Peyer's patch (tissue), 4 donors: ENCODE data around the gene TNFRSF13B. TPM values are rescaled to one million over a fixed set of nuclear protein-coding genes. Genes with fewer than 3 reads are reported as not detected.

ENCODE experiments used
- DNase-seq, 3 donors: peaks; one replicate each; pipeline ENCODE4 v3.0.0-alpha.2; 2017 to 2019
- H3K27ac ChIP-seq, 4 donors: fragments of 200-600 bp; sonication (generic); one replicate each; pipeline ENCODE4 v1.5.1; 2016 to 2019
- H3K27me3 ChIP-seq, 2 donors: fragments of 200-600 bp; sonication (generic); one replicate each; pipeline ENCODE4 v1.5.1; 2019
- H3K36me3 ChIP-seq, 3 donors: fragments of 200-600 bp; sonication (generic); one replicate each; pipeline ENCODE4 v1.5.1; 2016 to 2019
- H3K4me1 ChIP-seq, 4 donors: fragments of 200-600 bp; sonication (generic); one replicate each; pipeline ENCODE4 v1.5.1; 2016 to 2019
- H3K4me3 ChIP-seq, 4 donors: fragments of 200-600 bp; sonication (generic); 1 replicate in 3 of 4; 2 replicates in 1 of 4; pipeline ENCODE4 v1.5.1; 2016 to 2019; ENCODE audit warnings: mild to moderate bottlenecking in 1 of 4
- H3K9me3 ChIP-seq, 4 donors: fragments of 200-600 bp; sonication (generic); one replicate each; pipeline ENCODE4 v1.5.1; 2016 to 2019; ENCODE audit warnings: mild to moderate bottlenecking in 1 of 4
- POLR2A ChIP-seq, 2 donors: fragments of 450-650 bp; IDR thresholded peaks; one replicate each; pipeline ENCODE4 v1.5.1; 2017; ENCODE audit warnings: antibody characterized with exemption in 2 of 2, mild to moderate bottlenecking in 2 of 2, moderate library complexity in 2 of 2
- total RNA-seq, 4 donors: library from RNA; depleted of rRNA; stranded (reverse); fragments of >200 nt; gene quantifications; one replicate each; pipeline ENCODE4 v1.1.0, GENCODE V29; 2016
- TF ChIP-seq, protein P1 (sequence below), 6 experiments: fragments of 450-650 bp in 4 of 6; fragments of 200-600 bp in 2 of 6; sonication (generic) in 1 of 6; IDR thresholded peaks; one replicate each; pipeline ENCODE4 v1.5.1; 2017 to 2019; ENCODE audit warnings: antibody characterized with exemption in 6 of 6, mild to moderate bottlenecking in 3 of 6, moderate library complexity in 1 of 6

Gene TNFRSF13B
- total RNA-seq, 4 donors from 2014 or later: 3.2 to 86.6 TPM; not detected in 2

DNA sequence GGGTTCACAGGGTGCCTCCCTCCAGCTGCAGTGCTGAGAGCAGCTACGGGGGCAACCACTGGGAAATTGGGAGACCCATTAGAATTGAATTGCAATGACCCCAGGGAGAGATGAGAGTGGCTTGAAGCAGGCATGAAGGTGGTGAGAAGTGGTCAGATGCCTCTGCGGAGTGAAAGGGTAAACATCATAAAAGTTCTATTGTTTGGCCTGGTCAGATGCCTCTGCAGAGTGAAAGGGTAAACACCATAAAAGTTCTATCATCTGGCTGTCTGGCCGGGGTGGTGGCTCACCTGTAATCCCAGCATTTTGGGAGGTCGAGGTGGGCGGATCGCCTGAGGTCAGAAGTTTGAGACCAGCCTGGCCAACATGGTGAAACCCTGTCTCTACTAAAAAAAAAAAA, 53.5 kb downstream of the TNFRSF13B start:
- H3K4me1 ChIP-seq: no peaks in the 10 kb centered on the region
- H3K9me3 ChIP-seq: no peaks in the 10 kb centered on the region
- TF ChIP-seq POLR2A (IDR thresholded peaks at IDR 0.05): no peak
- TF ChIP-seq, protein P1, sequence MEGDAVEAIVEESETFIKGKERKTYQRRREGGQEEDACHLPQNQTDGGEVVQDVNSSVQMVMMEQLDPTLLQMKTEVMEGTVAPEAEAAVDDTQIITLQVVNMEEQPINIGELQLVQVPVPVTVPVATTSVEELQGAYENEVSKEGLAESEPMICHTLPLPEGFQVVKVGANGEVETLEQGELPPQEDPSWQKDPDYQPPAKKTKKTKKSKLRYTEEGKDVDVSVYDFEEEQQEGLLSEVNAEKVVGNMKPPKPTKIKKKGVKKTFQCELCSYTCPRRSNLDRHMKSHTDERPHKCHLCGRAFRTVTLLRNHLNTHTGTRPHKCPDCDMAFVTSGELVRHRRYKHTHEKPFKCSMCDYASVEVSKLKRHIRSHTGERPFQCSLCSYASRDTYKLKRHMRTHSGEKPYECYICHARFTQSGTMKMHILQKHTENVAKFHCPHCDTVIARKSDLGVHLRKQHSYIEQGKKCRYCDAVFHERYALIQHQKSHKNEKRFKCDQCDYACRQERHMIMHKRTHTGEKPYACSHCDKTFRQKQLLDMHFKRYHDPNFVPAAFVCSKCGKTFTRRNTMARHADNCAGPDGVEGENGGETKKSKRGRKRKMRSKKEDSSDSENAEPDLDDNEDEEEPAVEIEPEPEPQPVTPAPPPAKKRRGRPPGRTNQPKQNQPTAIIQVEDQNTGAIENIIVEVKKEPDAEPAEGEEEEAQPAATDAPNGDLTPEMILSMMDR (IDR thresholded peaks at IDR 0.05): no peak
- peak in 2 of 3 donors; percentile 18 to 32 for DNase-seq
- no peaks in the 10 kb centered on the region for H3K27me3 ChIP-seq
- H3K4me3 ChIP-seq: no peak overlapping the region
- no peak overlapping the region for H3K27ac ChIP-seq
- no peaks in the 10 kb centered on the region for H3K36me3 ChIP-seq

DNA sequence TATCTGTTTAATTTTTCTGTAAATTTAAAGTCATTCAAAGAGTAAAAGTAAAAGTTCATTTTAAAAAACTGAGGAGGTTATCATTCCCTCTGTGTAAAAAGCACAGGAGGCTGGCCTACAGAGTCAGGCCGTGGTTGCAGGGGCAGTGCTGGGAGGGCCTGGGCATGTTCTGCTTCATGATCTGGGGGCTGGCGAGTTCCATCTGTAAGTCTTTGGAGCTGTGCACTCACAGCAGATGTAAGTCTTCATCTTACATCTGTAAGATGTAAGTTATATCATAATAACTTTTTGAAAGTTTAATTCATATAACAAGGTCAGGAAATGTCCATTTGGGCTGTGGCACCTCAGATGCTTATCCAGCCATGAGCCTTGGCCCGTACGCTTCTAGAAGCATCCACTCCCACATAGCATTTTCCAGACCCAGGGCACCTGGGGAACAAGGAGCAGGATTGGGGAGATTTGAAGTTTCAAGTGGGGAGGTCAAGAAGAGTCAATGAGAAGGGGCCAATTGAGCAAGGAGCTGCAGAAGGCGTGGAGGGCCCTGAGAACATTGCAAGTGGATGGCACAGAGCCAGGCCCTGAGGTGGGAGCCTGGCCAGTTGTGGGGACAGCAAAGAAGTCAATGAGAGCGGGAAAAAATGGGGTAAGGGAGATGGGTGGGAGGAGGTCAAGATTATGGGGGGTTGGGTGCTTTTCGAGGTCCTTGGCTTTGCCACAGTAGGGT, 54.1 kb downstream of the TNFRSF13B start:
- Histone ChIP-seq H3K9me3 (no peaks in the 10 kb centered on the region), H3K4me3 (no peak overlapping the region), H3K27ac (no peak overlapping the region), H3K27me3 (no peaks in the 10 kb centered on the region), H3K36me3 (no peaks in the 10 kb centered on the region), H3K4me1 (no peaks in the 10 kb centered on the region)
- DNase-seq: peak in 1 of 3 donors; percentile 18
- TF ChIP-seq, protein P1 (IDR thresholded peaks at IDR 0.05): no peak
- no peak for TF ChIP-seq POLR2A (IDR thresholded peaks at IDR 0.05)

DNA sequence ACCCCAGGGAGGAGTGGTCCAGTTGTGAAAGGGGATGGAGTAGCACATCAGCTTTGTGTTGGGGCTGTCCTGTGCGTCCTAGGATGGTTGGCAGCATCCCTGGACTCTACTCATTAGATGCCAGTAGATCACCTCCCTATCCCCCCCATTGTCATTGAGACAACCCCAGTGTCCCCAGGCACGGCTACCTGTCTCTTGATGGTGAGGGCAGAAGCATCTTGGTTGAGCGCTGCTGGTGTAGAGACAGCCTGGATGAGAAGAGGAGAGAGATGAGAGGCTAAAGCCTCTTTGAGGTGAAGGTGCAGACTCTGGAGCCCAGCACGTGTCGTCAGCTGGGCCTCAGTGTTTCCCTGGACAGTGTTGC, 55.4 kb downstream of the TNFRSF13B start:
- H3K36me3 ChIP-seq: no peaks in the 10 kb centered on the region
- no peaks in the 10 kb centered on the region for H3K4me1 ChIP-seq
- H3K9me3 ChIP-seq: no peaks in the 10 kb centered on the region
- peak in 1 of 3 donors; percentile 15 for DNase-seq
- TF ChIP-seq POLR2A (IDR thresholded peaks at IDR 0.05): no peak
- TF ChIP-seq, protein P1 (IDR thresholded peaks at IDR 0.05): no peak
- no peak overlapping the region for H3K4me3 ChIP-seq
- no peak overlapping the region for H3K27ac ChIP-seq
- H3K27me3 ChIP-seq: no peaks in the 10 kb centered on the region

DNA sequence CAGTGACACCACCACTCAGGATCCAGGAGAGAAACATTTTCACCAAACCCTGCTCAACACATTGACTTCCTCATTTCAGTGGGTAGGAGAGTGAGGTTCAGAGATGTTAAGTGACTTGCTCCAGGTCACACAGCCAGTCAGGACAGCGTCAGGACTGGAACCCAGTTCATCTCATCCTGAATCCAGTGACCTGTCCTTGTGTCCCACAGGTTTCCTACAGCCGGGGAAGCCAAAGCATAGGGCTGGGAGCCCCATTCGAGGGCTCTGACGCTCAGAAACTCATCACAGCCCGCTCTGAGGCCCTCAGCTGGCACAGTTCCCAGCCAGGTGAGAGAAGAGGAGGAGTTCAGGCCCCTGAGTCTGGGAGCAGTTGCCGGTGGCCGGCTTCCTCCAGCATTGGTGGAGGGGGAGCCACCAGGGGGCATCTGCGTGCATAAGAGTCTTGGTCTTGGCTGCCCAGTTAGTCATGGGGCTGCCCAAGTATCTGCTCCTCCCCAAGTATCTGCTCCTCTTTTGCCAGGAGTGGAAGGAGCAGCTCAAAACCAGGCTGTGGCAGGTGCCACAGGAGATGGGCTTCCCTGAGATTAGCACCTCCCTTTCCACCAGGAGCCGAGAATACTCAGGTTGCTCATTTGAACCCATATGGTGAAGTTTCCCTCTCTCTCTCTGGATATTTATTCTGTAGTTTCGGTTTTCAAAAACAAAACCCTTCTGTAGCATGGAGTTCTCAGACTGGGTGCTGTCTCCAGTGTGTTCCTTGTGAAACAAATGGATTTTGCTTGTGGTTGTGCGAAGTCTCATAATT, 56.0 kb downstream of the TNFRSF13B start:
- DNase-seq: peak; percentile 64 to 85 (median 72)
- no peak overlapping the region for H3K27ac ChIP-seq

DNA sequence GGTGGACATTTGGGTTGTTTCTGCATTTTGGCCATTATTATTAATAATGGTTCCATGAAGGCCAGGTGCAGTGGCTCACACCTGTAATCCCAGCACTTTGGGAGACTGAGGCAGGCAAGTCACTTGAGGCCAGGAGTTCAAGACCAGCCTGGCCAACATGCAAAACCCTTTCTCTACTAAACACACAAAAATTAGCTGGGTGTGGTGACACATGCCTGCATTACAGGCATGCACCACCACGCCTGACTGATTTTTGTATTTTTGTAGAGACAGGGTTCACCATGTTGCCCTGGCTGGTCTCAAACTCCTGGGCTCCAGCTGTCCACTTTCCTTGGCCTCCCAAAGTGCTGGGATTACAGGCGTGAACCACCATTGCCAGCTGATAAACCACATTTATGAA, 58.5 kb downstream of the TNFRSF13B start:
- no peak for TF ChIP-seq POLR2A (IDR thresholded peaks at IDR 0.05)
- TF ChIP-seq, protein P1 (IDR thresholded peaks at IDR 0.05): no peak
- Histone ChIP-seq H3K4me3 (no peak overlapping the region), H3K9me3 (no peaks in the 10 kb centered on the region), H3K27ac (no peak overlapping the region), H3K4me1 (no peaks in the 10 kb centered on the region), H3K36me3 (no peaks in the 10 kb centered on the region), H3K27me3 (no peaks in the 10 kb centered on the region)
- no peak for DNase-seq

More for the DNA sequence above, 56.0 kb downstream of the TNFRSF13B start:
- Histone ChIP-seq H3K4me1 (no peaks in the 10 kb centered on the region), H3K4me3 (no peak overlapping the region), H3K9me3 (no peaks in the 10 kb centered on the region), H3K36me3 (no peaks in the 10 kb centered on the region), H3K27me3 (no peaks in the 10 kb centered on the region)
- TF ChIP-seq, protein P1 (IDR thresholded peaks at IDR 0.05): peak in 5 of 6 experiments; percentile 15 to 50 (median 30)
- TF ChIP-seq POLR2A (IDR thresholded peaks at IDR 0.05): no peak
